A549 (cell line): Measurements from ENCODE around the gene DMAP1. TPM values are rescaled to one million over a fixed set of nuclear protein-coding genes. Genes with fewer than 3 reads are reported as not detected.

Experiments used
- ATAC-seq, 2 experiments: fragments of 200-7000 bp in 1 of 2; fragments of >200 bp in 1 of 2; cut with Nextera tagmentation in 1 of 2; cut with Tn5 transposase in 1 of 2; 3 replicates each; pipeline versions ENCODE4 v1.8.0 to v1.9.1; 2018 to 2020; ENCODE audit warnings: mild to moderate bottlenecking in 1 of 2, moderate library complexity in 1 of 2
- CTCF ChIA-PET: fragments of 300-600 bp; sonication (Branson Sonifier 250); formaldehyde crosslinking; extraction: SDS; loops from one replicate; lab custom pipeline; 2021; ENCODE audit warnings: antibody characterized with exemption, inconsistent platforms; lab: Yijun Ruan, JAX
- POLR2A ChIA-PET: fragments of 350-600 bp; formaldehyde crosslinking; extraction: SDS; loops from one replicate; lab custom pipeline; 2021; ENCODE audit warnings: antibody characterized with exemption, inconsistent platforms; lab: Yijun Ruan, JAX
- DNase-seq, 2 experiments: peaks; one replicate each; pipeline versions ENCODE4 v3.0.0 to v3.0.0-alpha.2; 2011 to 2016; ENCODE audit warnings: low read depth in 1 of 2, low spot score in 1 of 2
- FAIRE-seq: peaks from 2 replicates; lab custom pipeline; 2011; peaks lifted over from hg19 to GRCh38; lab: Jason Lieb, UNC
- H3K27ac ChIP-seq, 2 experiments: fragments of >200 bp; sonication (Bioruptor Twin); formaldehyde crosslinking; 3 replicates each; pipeline ENCODE4 v1.5.1; 2016 to 2017
- H3K4me1 ChIP-seq: fragments of >200 bp; sonication (Bioruptor Twin); formaldehyde crosslinking; 3 replicates; pipeline ENCODE4 v1.6.1; 2016
- H3K4me2 ChIP-seq: fragments of >200 bp; sonication (Bioruptor Twin); formaldehyde crosslinking; 3 replicates; pipeline ENCODE4 v1.6.1; 2016
- H3K4me3 ChIP-seq: fragments of >200 bp; sonication (Bioruptor Twin); formaldehyde crosslinking; 3 replicates; pipeline ENCODE4 v1.5.1; 2016
- H3K9me3 ChIP-seq: fragments of >200 bp; sonication (Bioruptor Twin); formaldehyde crosslinking; 3 replicates; pipeline ENCODE4 v1.6.1; 2016
- BHLHE40 ChIP-seq: IDR thresholded peaks from 2 replicates; pipeline ENCODE4 v1.6.1; 2012; ENCODE audit warnings: low read depth, low read length, inconsistent platforms
- CBX2 ChIP-seq: fragments of 200-600 bp; sonication (generic); IDR thresholded peaks from 2 replicates; pipeline ENCODE4 v1.6.1; 2016; ENCODE audit warnings: low read depth, mild to moderate bottlenecking, borderline replicate concordance
- CEBPB ChIP-seq, 2 experiments: fragments of >200 bp in 1 of 2; sonication (Bioruptor Twin) in 1 of 2; formaldehyde crosslinking in 1 of 2; IDR thresholded peaks; 2 replicates each; pipeline ENCODE4 v1.6.1; 2012 to 2016
- CHD4 ChIP-seq: fragments of 200-600 bp; sonication (generic); IDR thresholded peaks from 2 replicates; pipeline ENCODE4 v1.6.1; 2016; ENCODE audit warnings: antibody characterized with exemption, mild to moderate bottlenecking, borderline replicate concordance
- EHMT2 ChIP-seq: fragments of 200-600 bp; sonication (generic); IDR thresholded peaks from 2 replicates; pipeline ENCODE4 v1.6.1; 2016; ENCODE audit warnings: antibody characterized with exemption, low read depth, mild to moderate bottlenecking, moderate library complexity
- FOSL2 ChIP-seq, 2 experiments: fragments of 450-650 bp in 1 of 2; fragments of >200 bp in 1 of 2; sonication (Bioruptor Twin) in 1 of 2; formaldehyde crosslinking; IDR thresholded peaks; 2 replicates each; pipeline versions ENCODE4 v1.5.0 to v1.6.1; 2016 to 2020; ENCODE audit warnings: mild to moderate bottlenecking in 1 of 2, moderate library complexity in 1 of 2
- HDAC2 ChIP-seq: fragments of 200-600 bp; sonication (generic); IDR thresholded peaks from 2 replicates; pipeline ENCODE4 v1.6.1; 2016
- HOXA7 ChIP-seq: fragments of 250-450 bp; sonication (Bioruptor Pico); IDR thresholded peaks from 2 replicates; pipeline ENCODE4 v1.5.0; 2020; ENCODE audit warnings: mild to moderate bottlenecking, moderate library complexity
- HOXB13 ChIP-seq: fragments of 250-450 bp; sonication (Bioruptor Pico); IDR thresholded peaks from 2 replicates; pipeline ENCODE4 v1.5.0; 2020; ENCODE audit warnings: low read depth, mild to moderate bottlenecking, moderate library complexity
- JUN ChIP-seq, 2 experiments: fragments of >200 bp; sonication (Bioruptor Twin); formaldehyde crosslinking; IDR thresholded peaks; 2 replicates in 1 of 2; 3 replicates in 1 of 2; pipeline ENCODE4 v1.6.1; 2016 to 2017
- MAFK ChIP-seq: fragments of 450-650 bp; IDR thresholded peaks from 2 replicates; pipeline ENCODE4 v1.6.1; 2014; ENCODE audit not compliant: partially characterized antibody
- MAZ ChIP-seq: fragments of 150-350 bp; IDR thresholded peaks from 2 replicates; pipeline ENCODE4 v1.6.1; 2014; ENCODE audit warnings: antibody characterized with exemption, low read depth, low read length, borderline replicate concordance
- NFE2L2 ChIP-seq: fragments of 150-350 bp; conservative IDR thresholded peaks from 2 replicates; pipeline ENCODE4 v1.6.1; 2014; ENCODE audit warnings: low read length
- PHF8 ChIP-seq: fragments of 200-600 bp; sonication (generic); IDR thresholded peaks from 2 replicates; pipeline ENCODE4 v1.6.1; 2016; ENCODE audit warnings: low read depth, mild to moderate bottlenecking, antibody characterized with exemption, moderate library complexity, borderline replicate concordance
- POLR2A ChIP-seq: IDR thresholded peaks from 2 replicates; pipeline ENCODE4 v1.6.1; 2012; ENCODE audit warnings: mild to moderate bottlenecking, low read length
- POLR2AphosphoS2 ChIP-seq: conservative IDR thresholded peaks from 2 replicates; pipeline ENCODE4 v1.6.1; 2012; ENCODE audit warnings: low read length, improper control_type of control experiment, inconsistent platforms
- RAD21 ChIP-seq, 2 experiments: fragments of >200 bp in 1 of 2; sonication (Bioruptor Twin) in 1 of 2; formaldehyde crosslinking in 1 of 2; IDR thresholded peaks in 1 of 2; conservative IDR thresholded peaks in 1 of 2; 2 replicates in 1 of 2; 3 replicates in 1 of 2; pipeline ENCODE4 v1.6.1; 2012 to 2018; ENCODE audit warnings: inconsistent platforms in 1 of 2
- RCOR1 ChIP-seq: fragments of 150-350 bp; IDR thresholded peaks from 2 replicates; pipeline ENCODE4 v1.6.1; 2014; ENCODE audit warnings: antibody characterized with exemption, low read length, low read depth
- RFX5 ChIP-seq: fragments of 450-650 bp; IDR thresholded peaks from 2 replicates; pipeline ENCODE4 v1.7.1; 2014; ENCODE audit warnings: antibody characterized with exemption, mild to moderate bottlenecking, moderate library complexity
- RNF2 ChIP-seq: fragments of 200-600 bp; sonication (generic); IDR thresholded peaks from 2 replicates; pipeline ENCODE4 v1.6.1; 2016; ENCODE audit warnings: low read depth, mild to moderate bottlenecking, antibody characterized with exemption, moderate library complexity, borderline replicate concordance
- SMC3 ChIP-seq: fragments of >200 bp; sonication (Bioruptor Twin); formaldehyde crosslinking; IDR thresholded peaks from 3 replicates; pipeline ENCODE4 v1.6.1; 2018; ENCODE audit warnings: inconsistent platforms
- SREBF2 ChIP-seq: fragments of 450-650 bp; IDR thresholded peaks from 2 replicates; pipeline ENCODE4 v1.6.1; 2014; ENCODE audit warnings: mild to moderate bottlenecking, moderate library complexity
- TP53 ChIP-seq: fragments of 250-450 bp; sonication (Bioruptor Pico); IDR thresholded peaks from 2 replicates; pipeline ENCODE4 v1.5.0; 2021; ENCODE audit warnings: mild to moderate bottlenecking, moderate library complexity
- ZSCAN20 ChIP-seq: fragments of 250-450 bp; sonication (Bioruptor Pico); IDR thresholded peaks from 2 replicates; pipeline ENCODE4 v1.8.0; 2022; ENCODE audit warnings: mild to moderate bottlenecking, moderate library complexity
- WGBS: methylation state at CpG from one replicate; pipeline ENCODE4 v1.1.6; 2017; ENCODE audit errors: missing lambda C conversion rate; 5-methylcytosine and 5-hydroxymethylcytosine counted together
- polyA plus RNA-seq, 4 experiments: library from polyadenylated mRNA; depleted of rRNA in 3 of 4; stranded (reverse); fragments of >200 nt; fragmentation: RNase III in 1 of 4; extraction: RNeasy Plus Mini Kit Qiagen cat#74134 plus additional on column Dnase treatment in 1 of 4; gene quantifications; 2 replicates in 3 of 4; 3 replicates in 1 of 4; pipeline ENCODE4 v1.2.3, GENCODE V29; 2011 to 2017
- TF ChIP-seq, protein P1 (sequence below): fragments of >200 bp; sonication (Bioruptor Twin); formaldehyde crosslinking; IDR thresholded peaks from 3 replicates; pipeline ENCODE4 v1.5.1; 2016
- TF ChIP-seq, protein P2 (sequence below): fragments of 200-600 bp; sonication (generic); IDR thresholded peaks from 2 replicates; pipeline ENCODE4 v1.6.1; 2016; ENCODE audit warnings: antibody characterized with exemption, mild to moderate bottlenecking, moderate library complexity

DMAP1 gene
- polyA plus RNA-seq, 2 of the 4 experiments (the other 2 are of a cell fraction), result 26.3 to 28.2 TPM

DNA sequence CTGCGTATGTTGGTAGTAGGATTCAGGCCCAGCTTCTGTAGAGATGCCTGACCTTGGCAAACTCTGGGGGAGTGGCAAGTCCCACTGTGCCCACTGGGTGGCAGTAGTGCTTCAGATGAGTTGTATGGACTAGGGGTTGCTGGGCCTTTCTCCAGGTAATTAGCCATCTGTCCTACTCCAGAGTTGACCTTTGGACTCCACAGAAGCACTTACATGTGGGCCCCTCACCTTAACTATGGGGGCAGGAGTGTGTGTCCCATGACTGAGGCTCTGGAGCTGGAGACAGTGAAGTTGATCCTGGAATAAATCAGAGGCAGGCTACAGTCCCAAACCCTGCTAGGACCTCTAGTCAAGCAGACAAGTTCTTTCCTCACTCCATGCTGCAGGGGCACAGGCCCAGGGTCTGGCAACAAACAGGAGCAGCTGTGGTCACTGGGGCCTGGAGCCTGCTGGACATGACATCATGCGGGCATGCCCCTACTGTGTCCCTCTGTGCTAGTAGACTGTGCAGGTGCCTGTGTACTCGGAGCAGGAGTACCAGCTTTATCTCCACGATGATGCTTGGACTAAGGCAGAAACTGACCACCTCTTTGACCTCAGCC lies 4.6 kb downstream of the DMAP1 start:
- Histone ChIP-seq H3K27ac (peak overlapping the region in 1 of 2 experiments; percentile 54; a peak in 1 of 6 replicates), H3K4me1 (peaks cover 10% of the 10 kb centered on the region; the same call in 1 of the 3 replicates), H3K9me3 (no peaks in the 10 kb centered on the region), H3K4me2 (no peak overlapping the region), H3K4me3 (no peak overlapping the region)
- no peak for FAIRE-seq
- WGBS, result 85% methylated on average over 2 of the region's 4 CpGs
- TF ChIP-seq, protein P1, sequence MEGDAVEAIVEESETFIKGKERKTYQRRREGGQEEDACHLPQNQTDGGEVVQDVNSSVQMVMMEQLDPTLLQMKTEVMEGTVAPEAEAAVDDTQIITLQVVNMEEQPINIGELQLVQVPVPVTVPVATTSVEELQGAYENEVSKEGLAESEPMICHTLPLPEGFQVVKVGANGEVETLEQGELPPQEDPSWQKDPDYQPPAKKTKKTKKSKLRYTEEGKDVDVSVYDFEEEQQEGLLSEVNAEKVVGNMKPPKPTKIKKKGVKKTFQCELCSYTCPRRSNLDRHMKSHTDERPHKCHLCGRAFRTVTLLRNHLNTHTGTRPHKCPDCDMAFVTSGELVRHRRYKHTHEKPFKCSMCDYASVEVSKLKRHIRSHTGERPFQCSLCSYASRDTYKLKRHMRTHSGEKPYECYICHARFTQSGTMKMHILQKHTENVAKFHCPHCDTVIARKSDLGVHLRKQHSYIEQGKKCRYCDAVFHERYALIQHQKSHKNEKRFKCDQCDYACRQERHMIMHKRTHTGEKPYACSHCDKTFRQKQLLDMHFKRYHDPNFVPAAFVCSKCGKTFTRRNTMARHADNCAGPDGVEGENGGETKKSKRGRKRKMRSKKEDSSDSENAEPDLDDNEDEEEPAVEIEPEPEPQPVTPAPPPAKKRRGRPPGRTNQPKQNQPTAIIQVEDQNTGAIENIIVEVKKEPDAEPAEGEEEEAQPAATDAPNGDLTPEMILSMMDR, result peak; percentile 77
- TF ChIP-seq RFX5 (no peak), POLR2AphosphoS2 (no peak), JUN (IDR thresholded peaks at IDR 0.05) (no peak), ZSCAN20 (CRISPR knock-in tag) (no peak), SREBF2 (no peak), CEBPB (IDR thresholded peaks at IDR 0.05) (no peak), RAD21 (conservative IDR thresholded peaks at IDR 0.05 in 1 of 2, IDR thresholded peaks at IDR 0.05 in 1 of 2) (peak; percentile 82 to 83), SMC3 (peak; percentile 81), NFE2L2 (no peak), HOXB13 (CRISPR knock-in tag) (no peak)
- ChIA-PET POLR2A (interaction anchor here (1.0 kb wide), 1 partner anchor 8 kb away, joined by 3 read pairs; no protein-coding TSS in a partner anchor), CTCF (interaction anchor here (0.6 to 5.1 kb wide), 65 partner anchors 9 to 460 kb away, joined by 3 to 51 read pairs (median 4); no protein-coding TSS in a partner anchor)
- ATAC-seq, result peak; percentile 64 to 77; a peak in 4 of 6 replicates
- DNase-seq, result peak; percentile 30 to 58

DNA sequence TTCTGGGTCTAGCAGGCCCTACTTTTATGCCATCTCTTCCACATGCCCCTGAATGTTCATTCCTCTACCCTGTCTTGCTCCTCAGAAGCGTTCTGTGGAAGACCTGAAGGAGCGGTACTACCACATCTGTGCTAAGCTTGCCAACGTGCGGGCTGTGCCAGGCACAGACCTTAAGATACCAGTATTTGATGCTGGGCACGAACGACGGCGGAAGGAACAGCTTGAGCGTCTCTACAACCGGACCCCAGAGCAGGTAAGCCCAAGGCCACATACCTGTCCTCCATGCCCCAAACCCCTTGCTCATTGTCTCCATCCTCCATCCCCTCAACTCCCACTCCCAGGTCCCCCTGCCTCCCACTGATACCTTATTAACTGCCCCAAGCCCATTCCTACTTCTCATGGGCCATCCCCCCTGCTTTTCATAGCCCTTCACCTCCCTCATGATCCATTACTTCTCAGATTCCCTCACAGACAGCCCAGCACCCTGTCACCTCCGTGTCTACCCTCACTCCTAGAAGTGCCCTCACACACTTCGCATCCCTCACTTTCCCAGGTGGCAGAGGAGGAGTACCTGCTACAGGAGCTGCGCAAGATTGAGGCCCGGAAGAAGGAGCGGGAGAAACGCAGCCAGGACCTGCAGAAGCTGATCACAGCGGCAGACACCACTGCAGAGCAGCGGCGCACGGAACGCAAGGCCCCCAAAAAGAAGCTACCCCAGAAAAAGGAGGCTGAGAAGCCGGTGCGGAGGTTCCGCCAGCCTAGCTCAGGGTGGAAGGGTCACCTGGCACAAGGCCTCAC lies 5.4 kb downstream of the DMAP1 start:
- ChIA-PET POLR2A (interaction anchor here (0.7 kb wide), 1 partner anchor 377 kb away, joined by 3 read pairs; no protein-coding TSS in a partner anchor), CTCF (interaction anchor here (0.6 to 5.1 kb wide), 43 partner anchors 9 to 459 kb away, joined by 3 to 51 read pairs (median 4); no protein-coding TSS in a partner anchor)
- ATAC-seq (no peak), DNase-seq (no peak), FAIRE-seq (no peak)
- no peak overlapping the region for H3K27ac ChIP-seq
- TF ChIP-seq BHLHE40, result no peak
- TF ChIP-seq PHF8, result no peak
- TF ChIP-seq CBX2, result no peak
- no peak for TF ChIP-seq MAZ
- no peak for TF ChIP-seq ZSCAN20 (CRISPR knock-in tag)
- TF ChIP-seq, protein P2, sequence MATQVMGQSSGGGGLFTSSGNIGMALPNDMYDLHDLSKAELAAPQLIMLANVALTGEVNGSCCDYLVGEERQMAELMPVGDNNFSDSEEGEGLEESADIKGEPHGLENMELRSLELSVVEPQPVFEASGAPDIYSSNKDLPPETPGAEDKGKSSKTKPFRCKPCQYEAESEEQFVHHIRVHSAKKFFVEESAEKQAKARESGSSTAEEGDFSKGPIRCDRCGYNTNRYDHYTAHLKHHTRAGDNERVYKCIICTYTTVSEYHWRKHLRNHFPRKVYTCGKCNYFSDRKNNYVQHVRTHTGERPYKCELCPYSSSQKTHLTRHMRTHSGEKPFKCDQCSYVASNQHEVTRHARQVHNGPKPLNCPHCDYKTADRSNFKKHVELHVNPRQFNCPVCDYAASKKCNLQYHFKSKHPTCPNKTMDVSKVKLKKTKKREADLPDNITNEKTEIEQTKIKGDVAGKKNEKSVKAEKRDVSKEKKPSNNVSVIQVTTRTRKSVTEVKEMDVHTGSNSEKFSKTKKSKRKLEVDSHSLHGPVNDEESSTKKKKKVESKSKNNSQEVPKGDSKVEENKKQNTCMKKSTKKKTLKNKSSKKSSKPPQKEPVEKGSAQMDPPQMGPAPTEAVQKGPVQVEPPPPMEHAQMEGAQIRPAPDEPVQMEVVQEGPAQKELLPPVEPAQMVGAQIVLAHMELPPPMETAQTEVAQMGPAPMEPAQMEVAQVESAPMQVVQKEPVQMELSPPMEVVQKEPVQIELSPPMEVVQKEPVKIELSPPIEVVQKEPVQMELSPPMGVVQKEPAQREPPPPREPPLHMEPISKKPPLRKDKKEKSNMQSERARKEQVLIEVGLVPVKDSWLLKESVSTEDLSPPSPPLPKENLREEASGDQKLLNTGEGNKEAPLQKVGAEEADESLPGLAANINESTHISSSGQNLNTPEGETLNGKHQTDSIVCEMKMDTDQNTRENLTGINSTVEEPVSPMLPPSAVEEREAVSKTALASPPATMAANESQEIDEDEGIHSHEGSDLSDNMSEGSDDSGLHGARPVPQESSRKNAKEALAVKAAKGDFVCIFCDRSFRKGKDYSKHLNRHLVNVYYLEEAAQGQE, result no peak
- TF ChIP-seq HDAC2, result no peak
- TF ChIP-seq RCOR1, result no peak
- TF ChIP-seq SREBF2, result no peak
- no peak for TF ChIP-seq POLR2A
- no peak for TF ChIP-seq MAFK
- TF ChIP-seq HOXA7 (CRISPR knock-in tag), result no peak
- TF ChIP-seq EHMT2, result no peak
- TF ChIP-seq NFE2L2, result no peak
- TF ChIP-seq RAD21 (conservative IDR thresholded peaks at IDR 0.05 in 1 of 2, IDR thresholded peaks at IDR 0.05 in 1 of 2), result no peak
- no peak for TF ChIP-seq SMC3
- no peak for TF ChIP-seq RNF2
- no peak for TF ChIP-seq TP53 (CRISPR knock-in tag)
- no peak for TF ChIP-seq CHD4
- no peak for TF ChIP-seq FOSL2 (IDR thresholded peaks at IDR 0.05)
- no peak for TF ChIP-seq FOSL2 (CRISPR knock-in tag; IDR thresholded peaks at IDR 0.05)
- no peak overlapping the region for H3K4me2 ChIP-seq
- no peaks in the 10 kb centered on the region for H3K9me3 ChIP-seq
- WGBS, result 84% methylated on average over 24 of the region's 24 CpGs
- peaks cover 10% of the 10 kb centered on the region; the same call in 1 of the 3 replicates for H3K4me1 ChIP-seq
- no peak overlapping the region for H3K4me3 ChIP-seq
